GM13976 (cell line): ENCODE measurements around the gene CABLES1.

Experiments
- DNase-seq: peaks from one replicate; pipeline ENCODE4 v3.0.0; 2012; ENCODE audit warnings: low spot score
- CTCF ChIP-seq: IDR thresholded peaks from 2 replicates; pipeline ENCODE4 v1.5.1; 2012; ENCODE audit warnings: borderline replicate concordance, mild to moderate bottlenecking; ENCODE audit not compliant: insufficient read depth; ENCODE audit errors: extremely low read depth, missing control alignments, control extremely low read depth
- in situ Hi-C: fragments of 300-500 bp; cut with MboI; formaldehyde crosslinking; loops from one replicate; pipeline ENCODE4 v1.12.0; 2022; ENCODE audit warnings: low sequenced_read_pairs, mixed read lengths, inconsistent platforms; ENCODE audit not compliant: unreplicated experiment

CABLES1 gene

GRCh38 chr18:23127090-23127489, 8.2 kb upstream of the CABLES1 start:
- no peak for DNase-seq
- no peak for TF ChIP-seq CTCF
- in situ Hi-C loops = no loop called here

GRCh38 chr18:23129355-23130002, 5.8 kb upstream of the CABLES1 start:
- in situ Hi-C loops = loop anchor here (5.0 kb wide), 1 partner anchor 223 kb away; no protein-coding TSS in a partner anchor
- no peak for TF ChIP-seq CTCF
- DNase-seq = no peak

GRCh38 chr18:23131693-23132319, 3.5 kb upstream of the CABLES1 start:
- peak; percentile 74 for TF ChIP-seq CTCF
- peak; percentile 81 for DNase-seq
- in situ Hi-C loops = loop anchor here (5.0 kb wide), 1 partner anchor 220 kb away; no protein-coding TSS in a partner anchor

DNA sequence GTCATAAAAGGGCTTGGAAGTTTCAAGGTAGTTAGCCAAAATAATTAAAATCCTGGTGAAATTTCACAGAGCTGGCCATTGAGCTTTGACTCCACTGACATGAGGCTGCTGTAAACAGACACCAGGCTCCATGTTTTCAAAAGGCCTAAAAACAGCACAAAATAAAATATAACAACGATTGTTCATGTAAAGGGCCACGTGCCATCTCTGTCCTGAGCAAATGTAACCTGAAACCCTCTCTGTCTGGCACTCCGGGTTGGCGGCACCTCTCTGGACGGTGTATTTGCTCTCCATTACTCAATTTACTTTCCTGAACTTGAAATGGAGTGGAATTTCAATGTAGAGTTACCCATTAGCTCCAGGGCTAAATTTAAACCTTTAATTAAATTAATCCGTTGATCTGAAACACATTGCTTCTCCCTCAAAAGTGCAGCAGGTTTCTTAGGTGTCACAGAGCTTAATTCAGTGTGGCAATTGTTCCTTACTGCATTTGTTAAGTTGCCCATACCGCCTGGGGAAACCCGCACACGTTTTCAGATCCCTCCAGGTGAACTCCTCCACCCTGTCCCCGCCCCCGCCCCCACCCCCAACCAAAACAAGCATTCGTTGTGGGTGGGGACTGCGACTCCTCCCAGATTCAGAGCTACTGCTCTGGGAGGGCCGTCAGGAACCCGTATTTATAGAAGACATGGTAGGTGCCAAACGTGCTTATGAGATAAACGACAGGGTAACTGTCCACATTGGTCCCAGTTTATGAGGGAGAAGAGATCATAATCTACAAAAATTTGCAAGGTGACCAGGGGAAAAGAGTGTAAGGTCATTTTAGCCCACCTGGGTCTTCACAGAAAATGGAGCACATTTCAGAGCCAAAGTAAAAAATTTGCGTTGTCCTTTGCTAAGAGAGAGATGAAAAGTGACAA, 1.2 kb upstream of the CABLES1 start:
- TF ChIP-seq CTCF = no peak
- in situ Hi-C loops = loop anchor here (5.0 kb wide), 1 partner anchor 218 kb away; no protein-coding TSS in a partner anchor
- DNase-seq = peak; percentile 87

GRCh38 chr18:23135550-23136325, 453 bp downstream of the CABLES1 start:
- peak; percentile 68 for DNase-seq
- in situ Hi-C loops = no loop called here
- no peak for TF ChIP-seq CTCF
